NCI-H2029 (cell line): ENCODE measurements around the gene LIMS3.
"Not testable (repeated sequence)": the region's sequence is repeated elsewhere in the genome, so short reads cannot be mapped to it uniquely, and the experiment has no call there.

Source experiments
- DNase-seq: peaks from one replicate; lab custom pipeline; 2025; lab: John Stamatoyannopoulos, UW

LIMS3 gene

GRCh38 chr2:109924481-109924880, 26.0 kb downstream of the LIMS3 start:
- DNase-seq, result not testable (repeated sequence)

GRCh38 chr2:109927803-109928202, 29.3 kb downstream of the LIMS3 start:
- DNase-seq, result not testable (repeated sequence)

- not testable (repeated sequence) for DNase-seq
Measured at GRCh38 chr2:109929222-109929621, 30.7 kb downstream of the LIMS3 start.

GRCh38 chr2:109936534-109936933, 38.0 kb downstream of the LIMS3 start:
- DNase-seq, result not testable (repeated sequence)

GRCh38 chr2:109945362-109945761, 46.9 kb downstream of the LIMS3 start:
- not testable (repeated sequence) for DNase-seq

- DNase-seq, result not testable (repeated sequence)
Measured at GRCh38 chr2:109947262-109947958, 48.9 kb downstream of the LIMS3 start.

GRCh38 chr2:109947959-109948520, 49.6 kb downstream of the LIMS3 start:
- not testable (repeated sequence) for DNase-seq

- DNase-seq, result not testable (repeated sequence)
Measured at GRCh38 chr2:109950146-109950843, 51.8 kb downstream of the LIMS3 start.

GRCh38 chr2:109963942-109964341, 65.5 kb downstream of the LIMS3 start:
- not testable (repeated sequence) for DNase-seq

- DNase-seq, result not testable (repeated sequence)
Measured at GRCh38 chr2:109965482-109965881, 67.0 kb downstream of the LIMS3 start.

GRCh38 chr2:109966107-109966736, 67.7 kb downstream of the LIMS3 start:
- not testable (repeated sequence) for DNase-seq

GRCh38 chr2:109966858-109967257, 68.4 kb downstream of the LIMS3 start:
- not testable (repeated sequence) for DNase-seq

GRCh38 chr2:109969864-109970263, 71.4 kb downstream of the LIMS3 start:
- DNase-seq, result not testable (repeated sequence)

- DNase-seq, result not testable (repeated sequence)
Measured at GRCh38 chr2:109971710-109972109, 73.2 kb downstream of the LIMS3 start.
